Parathyroid adenoma (tissue), 2 donors: ENCODE measurements around the gene RALGAPA2.
"Not testable (repeated sequence)": the region's sequence is repeated elsewhere in the genome, so short reads cannot be mapped to it uniquely, and the experiment has no call there.

Source experiments
- H2AFZ ChIP-seq: fragments of 300-600 bp; sonication (generic); one replicate; pipeline ENCODE4 v1.7.0; 2017; ENCODE audit warnings: antibody characterized with exemption, mild to moderate bottlenecking
- H3K27ac ChIP-seq: fragments of 300-600 bp; sonication (generic); one replicate; pipeline ENCODE4 v1.7.0; 2017
- H3K27me3 ChIP-seq: fragments of 300-600 bp; sonication (generic); one replicate; pipeline ENCODE4 v1.7.0; 2017; ENCODE audit warnings: low read length; ENCODE audit not compliant: control insufficient read depth, insufficient read depth
- H3K36me3 ChIP-seq: fragments of 300-600 bp; sonication (generic); one replicate; pipeline ENCODE4 v1.7.0; 2017; ENCODE audit warnings: low read length; ENCODE audit not compliant: control insufficient read depth, insufficient read depth
- H3K4me1 ChIP-seq: fragments of 300-600 bp; sonication (generic); one replicate; pipeline ENCODE4 v1.7.0; 2017; ENCODE audit warnings: control low read depth
- H3K4me2 ChIP-seq: fragments of 300-600 bp; sonication (generic); one replicate; pipeline ENCODE4 v1.7.0; 2017; ENCODE audit warnings: low read length
- H3K4me3 ChIP-seq: fragments of 300-600 bp; sonication (generic); one replicate; pipeline ENCODE4 v1.7.0; 2017; ENCODE audit warnings: low read depth, low read length
- H3K79me2 ChIP-seq: fragments of 300-600 bp; sonication (generic); one replicate; pipeline ENCODE4 v1.7.0; 2017; ENCODE audit warnings: control low read depth
- H3K9ac ChIP-seq: fragments of 300-600 bp; sonication (generic); one replicate; pipeline ENCODE4 v1.7.0; 2017; ENCODE audit warnings: mild to moderate bottlenecking
- H3K9me3 ChIP-seq: fragments of 300-600 bp; sonication (generic); one replicate; pipeline ENCODE4 v1.7.0; 2017; ENCODE audit warnings: low read length; ENCODE audit not compliant: control insufficient read depth
- CTCF ChIP-seq: fragments of 300-600 bp; sonication (generic); IDR thresholded peaks from one replicate; pipeline ENCODE4 v1.7.0; 2017; ENCODE audit warnings: antibody characterized with exemption, mild to moderate bottlenecking
- donor health status: primary hyperparathyroidism.

The RALGAPA2 gene

GRCh38 chr20:20359628-20360027 lies 352.8 kb downstream of the RALGAPA2 start:
- TF ChIP-seq CTCF = no peak
- H3K4me1 ChIP-seq = no peaks in the 10 kb centered on the region
- H3K4me2 ChIP-seq = no peak overlapping the region
- H3K27ac ChIP-seq = no peak overlapping the region
- H2AFZ ChIP-seq = no peak overlapping the region
- no peak overlapping the region for H3K4me3 ChIP-seq
- no peaks in the 10 kb centered on the region for H3K9me3 ChIP-seq
- no peaks in the 10 kb centered on the region for H3K36me3 ChIP-seq
- H3K9ac ChIP-seq = no peak overlapping the region
- peaks cover 2% of the 10 kb centered on the region for H3K27me3 ChIP-seq
- H3K79me2 ChIP-seq = no peaks in the 10 kb centered on the region

GRCh38 chr20:20358801-20359200 lies 353.6 kb downstream of the RALGAPA2 start:
- no peak overlapping the region for H2AFZ ChIP-seq
- no peaks in the 10 kb centered on the region for H3K4me1 ChIP-seq
- no peaks in the 10 kb centered on the region for H3K9me3 ChIP-seq
- H3K27ac ChIP-seq = no peak overlapping the region
- no peaks in the 10 kb centered on the region for H3K79me2 ChIP-seq
- H3K9ac ChIP-seq = no peak overlapping the region
- H3K27me3 ChIP-seq = peaks cover 2% of the 10 kb centered on the region
- no peak overlapping the region for H3K4me2 ChIP-seq
- TF ChIP-seq CTCF = no peak
- H3K36me3 ChIP-seq = no peaks in the 10 kb centered on the region
- no peak overlapping the region for H3K4me3 ChIP-seq

GRCh38 chr20:20355503-20355902 lies 356.9 kb downstream of the RALGAPA2 start:
- not testable (repeated sequence) for H3K36me3 ChIP-seq, H3K79me2 ChIP-seq, H3K9me3 ChIP-seq, H3K27me3 ChIP-seq, H3K4me1 ChIP-seq, H3K9ac ChIP-seq, H3K4me3 ChIP-seq, H2AFZ ChIP-seq, H3K27ac ChIP-seq, H3K4me2 ChIP-seq

- no peaks in the 10 kb centered on the region for H3K79me2 ChIP-seq
- no peak overlapping the region for H3K27ac ChIP-seq
- H3K4me2 ChIP-seq = no peak overlapping the region
- H2AFZ ChIP-seq = no peak overlapping the region
- H3K27me3 ChIP-seq = no peaks in the 10 kb centered on the region
- no peaks in the 10 kb centered on the region for H3K36me3 ChIP-seq
- no peak overlapping the region for H3K4me3 ChIP-seq
- H3K4me1 ChIP-seq = no peaks in the 10 kb centered on the region
- no peak overlapping the region for H3K9ac ChIP-seq
- H3K9me3 ChIP-seq = no peaks in the 10 kb centered on the region
- no peak for TF ChIP-seq CTCF
These were observed 358.9 kb downstream of the RALGAPA2 start for GRCh38 chr20:20353576-20353975.

- H3K27ac ChIP-seq = no peak overlapping the region
- H3K9ac ChIP-seq = no peak overlapping the region
- no peaks in the 10 kb centered on the region for H3K79me2 ChIP-seq
- H3K27me3 ChIP-seq = no peaks in the 10 kb centered on the region
- no peak overlapping the region for H2AFZ ChIP-seq
- no peaks in the 10 kb centered on the region for H3K9me3 ChIP-seq
- no peak for TF ChIP-seq CTCF
- no peak overlapping the region for H3K4me3 ChIP-seq
- no peak overlapping the region for H3K4me2 ChIP-seq
- no peaks in the 10 kb centered on the region for H3K4me1 ChIP-seq
- no peaks in the 10 kb centered on the region for H3K36me3 ChIP-seq
These were observed 368.0 kb downstream of the RALGAPA2 start for GRCh38 chr20:20344476-20344875.
